GM19455 (cell line): ENCODE measurements around the gene NCKAP1.
A peak's percentile ranks its signal among the peaks of the same experiment; 100 is the strongest.
"Not testable (repeated sequence)": the region's sequence is repeated elsewhere in the genome, so short reads cannot be mapped to it uniquely, and the experiment has no call there.

ENCODE experiments used
- ATAC-seq: cut with Tn5 transposase; IDR thresholded peaks from one replicate; pipeline ENCODE4 v1.9.1; 2021; ENCODE audit not compliant: unreplicated experiment

Gene NCKAP1

GRCh38 chr2:183038341-183039300, at the start of gene NCKAP1:
NCKAP1 (minus strand) TSS chr2:183038457; CDS start chr2:183038099, 358 bp downstream.
- ATAC-seq = peak; percentile 83

- no peak for ATAC-seq
Measured at GRCh38 chr2:183081911-183082310, 43.7 kb upstream of the NCKAP1 start.

- peak; percentile 17 for ATAC-seq
Measured at GRCh38 chr2:183079139-183079775, 41.0 kb upstream of the NCKAP1 start.

GRCh38 chr2:183078464-183079138, 40.3 kb upstream of the NCKAP1 start, which contains the start of gene DUSP19:
DUSP19 (plus strand) TSS chr2:183078747; CDS start chr2:183078934, 187 bp downstream.
- peak; percentile 95 for ATAC-seq

- no peak for ATAC-seq
Measured at GRCh38 chr2:183078163-183078463, 39.9 kb upstream of the NCKAP1 start.

GRCh38 chr2:183072177-183072576, 33.9 kb upstream of the NCKAP1 start:
- no peak for ATAC-seq

- ATAC-seq = no peak
Measured at GRCh38 chr2:183070942-183071844, 32.9 kb upstream of the NCKAP1 start.

GRCh38 chr2:183069174-183069573, 30.9 kb upstream of the NCKAP1 start:
- no peak for ATAC-seq

GRCh38 chr2:183068561-183068960, 30.3 kb upstream of the NCKAP1 start:
- ATAC-seq = no peak

- ATAC-seq = no peak
Measured at GRCh38 chr2:183063083-183063482, 24.8 kb upstream of the NCKAP1 start.

GRCh38 chr2:183060571-183061231, 22.4 kb upstream of the NCKAP1 start:
- no peak for ATAC-seq

GRCh38 chr2:183059561-183059960, 21.3 kb upstream of the NCKAP1 start:
- no peak for ATAC-seq

GRCh38 chr2:183057333-183057985, 19.2 kb upstream of the NCKAP1 start:
- ATAC-seq = peak; percentile 51

- ATAC-seq = no peak
Measured at GRCh38 chr2:183049420-183049819, 11.2 kb upstream of the NCKAP1 start.

GRCh38 chr2:183047486-183048125, 9.3 kb upstream of the NCKAP1 start:
- not testable (repeated sequence) for ATAC-seq

GRCh38 chr2:183043580-183043979, 5.3 kb upstream of the NCKAP1 start:
- not testable (repeated sequence) for ATAC-seq

GRCh38 chr2:183040604-183041003, 2.3 kb upstream of the NCKAP1 start:
- no peak for ATAC-seq

- ATAC-seq = peak; percentile 59
Measured at GRCh38 chr2:183037553-183038340, 510 bp downstream of the NCKAP1 start.
